Activated CD4-positive, alpha-beta T cell treated with anti-CD3 and anti-CD28 coated beads, Interleukin-2, amount 50 U/mL, for 1 hour (primary cell): ENCODE results near the gene TRAT1.
A peak's percentile ranks its signal among the peaks of the same experiment; 100 is the strongest.
"Not testable (repeated sequence)": the region's sequence is repeated elsewhere in the genome, so short reads cannot be mapped to it uniquely, and the experiment has no call there.

ENCODE experiments used
- DNase-seq: peaks from one replicate; pipeline ENCODE4 v3.0.0-alpha.2; 2020

The TRAT1 gene

GRCh38 chr3:108822123-108822897 lies at the start of gene TRAT1:
TRAT1 (plus strand) TSS chr3:108822786; CDS start chr3:108822928, 142 bp downstream.
- DNase-seq: no peak

GRCh38 chr3:108775649-108776048 lies 46.9 kb upstream of the TRAT1 start:
- no peak for DNase-seq

GRCh38 chr3:108779496-108779895 lies 43.1 kb upstream of the TRAT1 start:
- DNase-seq: no peak

GRCh38 chr3:108780235-108780634 lies 42.4 kb upstream of the TRAT1 start:
- DNase-seq: peak; percentile 7

- DNase-seq: no peak
Measured at GRCh38 chr3:108791473-108791872, 31.1 kb upstream of the TRAT1 start.

GRCh38 chr3:108804437-108804836 lies 18.1 kb upstream of the TRAT1 start:
- DNase-seq: no peak

- no peak for DNase-seq
Measured at GRCh38 chr3:108804966-108805365, 17.6 kb upstream of the TRAT1 start.

GRCh38 chr3:108806316-108806715 lies 16.3 kb upstream of the TRAT1 start:
- no peak for DNase-seq

- DNase-seq: peak; percentile 54
Measured at GRCh38 chr3:108818404-108818803, 4.2 kb upstream of the TRAT1 start.

GRCh38 chr3:108820586-108820985 lies 2.0 kb upstream of the TRAT1 start:
- no peak for DNase-seq

- no peak for DNase-seq
Measured at GRCh38 chr3:108823227-108823626, 641 bp downstream of the TRAT1 start.

- not testable (repeated sequence) for DNase-seq
Measured at GRCh38 chr3:108823803-108824202, 1.2 kb downstream of the TRAT1 start.

- DNase-seq: no peak
Measured at GRCh38 chr3:108826309-108827187, 4.0 kb downstream of the TRAT1 start.

GRCh38 chr3:108830381-108830780 lies 7.8 kb downstream of the TRAT1 start:
- DNase-seq: no peak

- no peak for DNase-seq
Measured at GRCh38 chr3:108830991-108831614, 8.5 kb downstream of the TRAT1 start.

- DNase-seq: no peak
Measured at GRCh38 chr3:108833611-108834010, 11.0 kb downstream of the TRAT1 start.

- no peak for DNase-seq
Measured at GRCh38 chr3:108834551-108834950, 12.0 kb downstream of the TRAT1 start.

GRCh38 chr3:108835101-108835500 lies 12.5 kb downstream of the TRAT1 start:
- DNase-seq: peak; percentile 19

- no peak for DNase-seq
Measured at GRCh38 chr3:108838436-108838835, 15.8 kb downstream of the TRAT1 start.

- DNase-seq: no peak
Measured at GRCh38 chr3:108845709-108846293, 23.2 kb downstream of the TRAT1 start.

GRCh38 chr3:108847187-108847586 lies 24.6 kb downstream of the TRAT1 start:
- no peak for DNase-seq

GRCh38 chr3:108849075-108849474 lies 26.5 kb downstream of the TRAT1 start:
- no peak for DNase-seq

- DNase-seq: no peak
Measured at GRCh38 chr3:108861401-108861800, 38.8 kb downstream of the TRAT1 start.
